ENCODE results near the gene ZCCHC14. TPM values are rescaled to one million over a fixed set of nuclear protein-coding genes. Genes with fewer than 3 reads are reported as not detected.

The ZCCHC14 gene
- total RNA-seq, 1 donor from 2014 or later: 19.0 TPM

DNA sequence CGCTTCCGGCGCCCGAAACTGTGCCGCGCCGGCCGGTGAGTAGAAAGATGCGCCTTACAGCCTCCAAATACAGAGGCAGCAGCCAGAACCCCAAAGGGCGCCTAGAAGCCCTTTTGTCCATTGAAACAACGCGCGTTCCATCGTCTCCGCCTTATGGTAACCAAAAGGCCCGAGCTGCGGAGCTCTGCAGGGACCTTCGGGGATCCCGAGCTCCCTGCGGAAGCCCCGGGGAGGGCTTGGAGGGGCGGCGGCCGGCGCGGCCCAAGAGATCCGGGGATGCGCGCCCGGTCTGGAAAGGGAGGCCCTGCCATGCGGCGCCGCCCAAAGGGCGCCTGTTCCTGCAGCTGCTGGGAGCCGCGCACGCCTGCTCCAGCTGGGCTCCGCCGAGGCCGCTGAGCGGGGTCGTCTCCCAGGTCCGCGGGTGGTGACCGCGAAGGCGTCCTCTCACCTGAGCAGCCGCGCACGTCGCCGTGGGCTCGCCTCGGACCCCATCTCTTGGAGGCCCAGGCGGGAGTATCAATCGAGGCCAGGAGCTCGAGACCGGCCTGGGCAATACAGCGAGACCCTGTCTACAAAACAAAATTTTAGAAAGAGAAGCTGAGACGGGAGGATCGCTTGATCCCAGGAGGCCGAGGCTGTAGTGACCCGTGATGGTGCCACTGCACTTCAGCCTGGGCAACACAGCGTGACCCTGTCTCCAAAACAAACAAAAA, 108.5 kb downstream of the ZCCHC14 start:
- DNase-seq (ENCODE audit: low read depth): no peak
- H3K27ac ChIP-seq (ENCODE audit: low read depth, low read length): peak overlapping the region; percentile 43
- Mint-ChIP-seq H3K4me3 (ENCODE audit: unreplicated experiment) (peak overlapping the region; percentile 83), H3K9me3 (ENCODE audit: unreplicated experiment) (no peaks in the 10 kb centered on the region), H3K27ac (ENCODE audit: unreplicated experiment) (peak overlapping the region; percentile 80), H3K4me1 (ENCODE audit: low read depth, unreplicated experiment) (peaks cover 39% of the 10 kb centered on the region), H3K27me3 (ENCODE audit: low read depth, unreplicated experiment) (no peaks in the 10 kb centered on the region), H3K36me3 (ENCODE audit: low read depth, unreplicated experiment) (peaks cover 2% of the 10 kb centered on the region)
- H3K9me3 ChIP-seq (ENCODE audit: insufficient read depth, low read depth, low read length): no peaks in the 10 kb centered on the region
- TF ChIP-seq EZH2 (IDR thresholded peaks at IDR 0.05; ENCODE audit: insufficient read depth, low read length) (no peak), CTCF (IDR thresholded peaks at IDR 0.05; ENCODE audit: insufficient read depth, low read depth, low read length) (no peak)
- H3K4me2 ChIP-seq (ENCODE audit: low read length): peak overlapping the region; percentile 96
- H3K79me2 ChIP-seq (ENCODE audit: insufficient read depth, low read length): peaks cover 37% of the 10 kb centered on the region
- H3K4me1 ChIP-seq (ENCODE audit: insufficient read depth, low read length): peaks cover 31% of the 10 kb centered on the region
- no peak for FAIRE-seq
- H3K27me3 ChIP-seq (ENCODE audit: insufficient read depth, low read length): no peaks in the 10 kb centered on the region
- H3K36me3 ChIP-seq (ENCODE audit: insufficient read depth, low read length): no peaks in the 10 kb centered on the region
- peak overlapping the region; percentile 88 for H2AFZ ChIP-seq (ENCODE audit: low read depth, low read length)
- peaks cover 31% of the 10 kb centered on the region for H4K20me1 ChIP-seq (ENCODE audit: insufficient read depth, low read length)
- H3K9ac ChIP-seq (ENCODE audit: low read length): peak overlapping the region; percentile 85
- peak overlapping the region; percentile 72 for H3K4me3 ChIP-seq (ENCODE audit: insufficient read depth, low read depth, low read length)

- DNase-seq (ENCODE audit: low read depth) (peak; percentile 80), FAIRE-seq (no peak)
- H3K36me3 Mint-ChIP-seq (ENCODE audit: low read depth, unreplicated experiment): peaks cover 4% of the 10 kb centered on the region
- H3K4me3 Mint-ChIP-seq (ENCODE audit: unreplicated experiment): peak within 1 kb of the TSS; percentile 87
- no peaks in the 10 kb centered on the region for H3K27me3 Mint-ChIP-seq (ENCODE audit: low read depth, unreplicated experiment)
- H3K9me3 ChIP-seq (ENCODE audit: insufficient read depth, low read depth, low read length): no peaks in the 10 kb centered on the region
- H3K4me1 ChIP-seq (ENCODE audit: insufficient read depth, low read length): peaks cover 31% of the 10 kb centered on the region
- peak within 1 kb of the TSS; percentile 88 for H2AFZ ChIP-seq (ENCODE audit: low read depth, low read length)
- H3K9ac ChIP-seq (ENCODE audit: low read length): peak within 1 kb of the TSS; percentile 85
- peak within 1 kb of the TSS; percentile 96 for H3K4me2 ChIP-seq (ENCODE audit: low read length)
- H3K9me3 Mint-ChIP-seq (ENCODE audit: unreplicated experiment): no peaks in the 10 kb centered on the region
- H3K79me2 ChIP-seq (ENCODE audit: insufficient read depth, low read length): peaks cover 43% of the 10 kb centered on the region
- H3K27ac ChIP-seq (ENCODE audit: low read depth, low read length): peak within 1 kb of the TSS; percentile 74
- peaks cover 36% of the 10 kb centered on the region for H4K20me1 ChIP-seq (ENCODE audit: insufficient read depth, low read length)
- TF ChIP-seq EZH2 (IDR thresholded peaks at IDR 0.05; ENCODE audit: insufficient read depth, low read length) (no peak), CTCF (IDR thresholded peaks at IDR 0.05; ENCODE audit: insufficient read depth, low read depth, low read length) (no peak)
- H3K27ac Mint-ChIP-seq (ENCODE audit: unreplicated experiment): peak within 1 kb of the TSS; percentile 80
- H3K27me3 ChIP-seq (ENCODE audit: insufficient read depth, low read length): no peaks in the 10 kb centered on the region
- H3K4me1 Mint-ChIP-seq (ENCODE audit: low read depth, unreplicated experiment): peaks cover 37% of the 10 kb centered on the region
- H3K4me3 ChIP-seq (ENCODE audit: insufficient read depth, low read depth, low read length): peak within 1 kb of the TSS; percentile 72
- H3K36me3 ChIP-seq (ENCODE audit: insufficient read depth, low read length): no peaks in the 10 kb centered on the region
Measured at GRCh38 chr16:87383505-87384161, 109.2 kb downstream of the ZCCHC14 start, which contains the start of gene FBXO31. FBXO31 (minus strand) TSS chr16:87383776; CDS start chr16:87383744, 32 bp downstream.
